Measurements from ENCODE around the gene ICAM1.

Gene ICAM1

GRCh38 chr19:10328558-10329429 lies 57.9 kb downstream of the ICAM1 start:
- DNase-seq, result no peak

GRCh38 chr19:10329555-10329954 lies 58.6 kb downstream of the ICAM1 start:
- DNase-seq, result no peak

- DNase-seq, result no peak
These were observed 61.4 kb downstream of the ICAM1 start for GRCh38 chr19:10332158-10332964.

GRCh38 chr19:10332965-10333757 lies 62.2 kb downstream of the ICAM1 start, which contains the start of gene RAVER1:
Gene RAVER1 (minus strand): TSS chr19:10333529. CDS start chr19:10333507, 22 bp downstream.
- peak; percentile 99 for DNase-seq

GRCh38 chr19:10333758-10334587 lies 63.1 kb downstream of the ICAM1 start:
- peak; percentile 74 for DNase-seq

GRCh38 chr19:10334588-10335351 lies 63.9 kb downstream of the ICAM1 start:
- peak; percentile 89 for DNase-seq

GRCh38 chr19:10335352-10335985 lies 64.5 kb downstream of the ICAM1 start:
- no peak for DNase-seq
